ENCODE measurements around the gene EHD2.

GRCh38 chr19:47740866-47741519 is 27.8 kb downstream of the EHD2 start:
- TF ChIP-seq CTCF (IDR thresholded peaks at IDR 0.05; ENCODE audit: insufficient read depth, low read length) (no peak), POLR2AphosphoS5 (IDR thresholded peaks at IDR 0.05; ENCODE audit: low read depth) (no peak), SPI1 (IDR thresholded peaks at IDR 0.05; ENCODE audit: borderline replicate concordance, low read depth) (no peak), GABPA (IDR thresholded peaks at IDR 0.05; ENCODE audit: low read depth) (no peak), REST (IDR thresholded peaks at IDR 0.05; ENCODE audit: insufficient replicate concordance, low read depth) (no peak)

Data from HL-60 (cell line).